ENCODE results near the gene CCDC88C. TPM values are rescaled to one million over a fixed set of nuclear protein-coding genes. Genes with fewer than 3 reads are reported as not detected.

Gene CCDC88C
- total RNA-seq, 1 experiment from 2014 or later: 64.8 TPM

DNA sequence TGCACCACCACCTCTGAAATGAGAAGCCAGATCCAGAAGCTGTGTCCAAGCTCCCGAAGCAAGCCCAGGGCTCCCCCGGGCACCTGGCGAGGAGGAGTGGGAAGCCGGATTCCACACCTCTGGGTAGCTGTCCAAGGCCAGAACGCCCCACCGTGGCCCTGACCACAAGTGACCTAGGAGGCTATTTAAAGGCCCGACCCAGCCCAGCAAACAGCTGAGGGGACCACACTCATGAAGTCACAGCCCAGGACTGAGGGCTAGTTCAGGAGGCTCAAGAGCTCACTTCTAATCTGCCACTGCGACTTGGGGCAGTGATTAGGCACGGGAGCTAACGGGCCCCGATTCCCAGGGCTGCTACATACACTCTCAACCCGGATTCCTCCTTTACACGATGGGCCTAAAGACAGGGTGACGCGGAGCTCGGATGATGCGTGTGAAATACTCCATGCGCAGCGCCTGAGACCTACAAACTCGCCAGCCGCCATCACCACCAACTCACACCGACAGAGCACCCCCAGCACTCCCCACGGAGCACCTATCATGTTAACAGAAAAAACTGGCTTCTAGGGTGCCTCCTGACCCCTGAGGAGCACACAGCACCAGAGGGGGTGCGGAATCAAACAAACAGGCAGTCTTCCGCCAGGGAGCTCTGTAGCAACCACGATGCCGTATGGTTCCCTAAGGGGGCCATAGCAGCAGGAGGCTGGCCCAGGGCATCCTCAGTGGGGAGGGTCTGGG lies 89.1 kb downstream of the CCDC88C start (continued):
- TF ChIP-seq, protein P1, sequence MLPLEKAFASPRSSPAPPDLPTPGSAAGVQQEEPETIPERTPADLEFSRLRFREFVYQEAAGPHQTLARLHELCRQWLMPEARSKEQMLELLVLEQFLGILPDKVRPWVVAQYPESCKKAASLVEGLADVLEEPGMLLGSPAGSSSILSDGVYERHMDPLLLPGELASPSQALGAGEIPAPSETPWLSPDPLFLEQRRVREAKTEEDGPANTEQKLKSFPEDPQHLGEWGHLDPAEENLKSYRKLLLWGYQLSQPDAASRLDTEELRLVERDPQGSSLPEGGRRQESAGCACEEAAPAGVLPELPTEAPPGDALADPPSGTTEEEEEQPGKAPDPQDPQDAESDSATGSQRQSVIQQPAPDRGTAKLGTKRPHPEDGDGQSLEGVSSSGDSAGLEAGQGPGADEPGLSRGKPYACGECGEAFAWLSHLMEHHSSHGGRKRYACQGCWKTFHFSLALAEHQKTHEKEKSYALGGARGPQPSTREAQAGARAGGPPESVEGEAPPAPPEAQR (CRISPR knock-in tag; IDR thresholded peaks at IDR 0.05): no peak
- TF ChIP-seq, protein P2, sequence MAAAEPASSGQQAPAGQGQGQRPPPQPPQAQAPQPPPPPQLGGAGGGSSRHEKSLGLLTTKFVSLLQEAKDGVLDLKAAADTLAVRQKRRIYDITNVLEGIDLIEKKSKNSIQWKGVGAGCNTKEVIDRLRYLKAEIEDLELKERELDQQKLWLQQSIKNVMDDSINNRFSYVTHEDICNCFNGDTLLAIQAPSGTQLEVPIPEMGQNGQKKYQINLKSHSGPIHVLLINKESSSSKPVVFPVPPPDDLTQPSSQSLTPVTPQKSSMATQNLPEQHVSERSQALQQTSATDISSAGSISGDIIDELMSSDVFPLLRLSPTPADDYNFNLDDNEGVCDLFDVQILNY (CRISPR knock-in tag; IDR thresholded peaks at IDR 0.05): no peak
- TF ChIP-seq, protein P3, sequence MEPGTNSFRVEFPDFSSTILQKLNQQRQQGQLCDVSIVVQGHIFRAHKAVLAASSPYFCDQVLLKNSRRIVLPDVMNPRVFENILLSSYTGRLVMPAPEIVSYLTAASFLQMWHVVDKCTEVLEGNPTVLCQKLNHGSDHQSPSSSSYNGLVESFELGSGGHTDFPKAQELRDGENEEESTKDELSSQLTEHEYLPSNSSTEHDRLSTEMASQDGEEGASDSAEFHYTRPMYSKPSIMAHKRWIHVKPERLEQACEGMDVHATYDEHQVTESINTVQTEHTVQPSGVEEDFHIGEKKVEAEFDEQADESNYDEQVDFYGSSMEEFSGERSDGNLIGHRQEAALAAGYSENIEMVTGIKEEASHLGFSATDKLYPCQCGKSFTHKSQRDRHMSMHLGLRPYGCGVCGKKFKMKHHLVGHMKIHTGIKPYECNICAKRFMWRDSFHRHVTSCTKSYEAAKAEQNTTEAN (CRISPR knock-in tag; IDR thresholded peaks at IDR 0.05): no peak
- TF ChIP-seq NFE2L1 (CRISPR knock-in tag; IDR thresholded peaks at IDR 0.05) (no peak), SOX15 (CRISPR knock-in tag; IDR thresholded peaks at IDR 0.05) (no peak), FOXP1 (CRISPR knock-in tag; IDR thresholded peaks at IDR 0.05; ENCODE audit: borderline replicate concordance) (no peak), ZNF671 (CRISPR knock-in tag; IDR thresholded peaks at IDR 0.05) (no peak), SMAD4 (CRISPR knock-in tag; IDR thresholded peaks at IDR 0.05) (no peak)
- TF ChIP-seq, protein P4, sequence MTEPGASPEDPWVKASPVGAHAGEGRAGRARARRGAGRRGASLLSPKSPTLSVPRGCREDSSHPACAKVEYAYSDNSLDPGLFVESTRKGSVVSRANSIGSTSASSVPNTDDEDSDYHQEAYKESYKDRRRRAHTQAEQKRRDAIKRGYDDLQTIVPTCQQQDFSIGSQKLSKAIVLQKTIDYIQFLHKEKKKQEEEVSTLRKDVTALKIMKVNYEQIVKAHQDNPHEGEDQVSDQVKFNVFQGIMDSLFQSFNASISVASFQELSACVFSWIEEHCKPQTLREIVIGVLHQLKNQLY (CRISPR knock-in tag; IDR thresholded peaks at IDR 0.05): no peak
- TF ChIP-seq, protein P5, sequence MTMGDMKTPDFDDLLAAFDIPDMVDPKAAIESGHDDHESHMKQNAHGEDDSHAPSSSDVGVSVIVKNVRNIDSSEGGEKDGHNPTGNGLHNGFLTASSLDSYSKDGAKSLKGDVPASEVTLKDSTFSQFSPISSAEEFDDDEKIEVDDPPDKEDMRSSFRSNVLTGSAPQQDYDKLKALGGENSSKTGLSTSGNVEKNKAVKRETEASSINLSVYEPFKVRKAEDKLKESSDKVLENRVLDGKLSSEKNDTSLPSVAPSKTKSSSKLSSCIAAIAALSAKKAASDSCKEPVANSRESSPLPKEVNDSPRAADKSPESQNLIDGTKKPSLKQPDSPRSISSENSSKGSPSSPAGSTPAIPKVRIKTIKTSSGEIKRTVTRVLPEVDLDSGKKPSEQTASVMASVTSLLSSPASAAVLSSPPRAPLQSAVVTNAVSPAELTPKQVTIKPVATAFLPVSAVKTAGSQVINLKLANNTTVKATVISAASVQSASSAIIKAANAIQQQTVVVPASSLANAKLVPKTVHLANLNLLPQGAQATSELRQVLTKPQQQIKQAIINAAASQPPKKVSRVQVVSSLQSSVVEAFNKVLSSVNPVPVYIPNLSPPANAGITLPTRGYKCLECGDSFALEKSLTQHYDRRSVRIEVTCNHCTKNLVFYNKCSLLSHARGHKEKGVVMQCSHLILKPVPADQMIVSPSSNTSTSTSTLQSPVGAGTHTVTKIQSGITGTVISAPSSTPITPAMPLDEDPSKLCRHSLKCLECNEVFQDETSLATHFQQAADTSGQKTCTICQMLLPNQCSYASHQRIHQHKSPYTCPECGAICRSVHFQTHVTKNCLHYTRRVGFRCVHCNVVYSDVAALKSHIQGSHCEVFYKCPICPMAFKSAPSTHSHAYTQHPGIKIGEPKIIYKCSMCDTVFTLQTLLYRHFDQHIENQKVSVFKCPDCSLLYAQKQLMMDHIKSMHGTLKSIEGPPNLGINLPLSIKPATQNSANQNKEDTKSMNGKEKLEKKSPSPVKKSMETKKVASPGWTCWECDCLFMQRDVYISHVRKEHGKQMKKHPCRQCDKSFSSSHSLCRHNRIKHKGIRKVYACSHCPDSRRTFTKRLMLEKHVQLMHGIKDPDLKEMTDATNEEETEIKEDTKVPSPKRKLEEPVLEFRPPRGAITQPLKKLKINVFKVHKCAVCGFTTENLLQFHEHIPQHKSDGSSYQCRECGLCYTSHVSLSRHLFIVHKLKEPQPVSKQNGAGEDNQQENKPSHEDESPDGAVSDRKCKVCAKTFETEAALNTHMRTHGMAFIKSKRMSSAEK (CRISPR knock-in tag; IDR thresholded peaks at IDR 0.05; ENCODE audit: borderline replicate concordance): no peak

DNA sequence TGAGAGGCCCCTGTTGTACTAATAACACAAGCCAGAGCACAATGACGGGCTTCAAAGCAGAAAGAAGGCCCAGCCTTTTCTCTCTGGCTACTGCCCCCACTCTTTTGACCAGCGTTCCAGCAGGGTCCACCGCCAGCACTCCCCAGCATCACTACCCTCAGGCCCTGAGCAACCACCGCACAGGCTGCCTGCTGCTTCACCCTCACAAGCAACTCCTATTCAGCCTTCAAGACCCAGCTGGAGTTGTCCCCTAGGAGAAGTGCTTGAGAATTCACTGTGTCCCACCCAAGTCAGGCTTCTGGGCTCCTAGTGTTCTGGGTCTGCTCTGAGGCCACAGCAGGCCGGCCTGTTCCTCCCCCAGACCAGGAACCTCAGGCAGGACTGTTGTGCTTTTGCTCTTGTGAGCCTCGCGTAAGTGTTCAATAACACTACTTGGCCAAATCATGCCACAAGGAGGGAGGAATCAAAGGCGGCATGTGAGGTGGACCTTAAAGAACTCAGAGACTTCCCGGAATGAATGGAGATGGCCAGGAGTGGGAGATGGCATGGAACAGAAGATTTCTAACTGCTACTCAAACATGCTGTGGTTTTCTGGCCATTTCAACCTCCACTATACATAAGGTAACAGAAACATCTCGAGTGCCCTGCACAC lies 89.8 kb downstream of the CCDC88C start:
- DNase-seq (ENCODE audit: low spot score) (no peak), ATAC-seq (no peak)
- peak overlapping the region; percentile 75; the same call in 1 of the 2 replicates for H3K27ac Mint-ChIP-seq
- no peaks in the 10 kb centered on the region for H3K27me3 Mint-ChIP-seq (ENCODE audit: low read depth)
- H3K9me3 Mint-ChIP-seq: no peaks in the 10 kb centered on the region
- no peak overlapping the region for H3K4me3 Mint-ChIP-seq
- POLR2A ChIA-PET: no interaction called here
- TF ChIP-seq, protein P6, sequence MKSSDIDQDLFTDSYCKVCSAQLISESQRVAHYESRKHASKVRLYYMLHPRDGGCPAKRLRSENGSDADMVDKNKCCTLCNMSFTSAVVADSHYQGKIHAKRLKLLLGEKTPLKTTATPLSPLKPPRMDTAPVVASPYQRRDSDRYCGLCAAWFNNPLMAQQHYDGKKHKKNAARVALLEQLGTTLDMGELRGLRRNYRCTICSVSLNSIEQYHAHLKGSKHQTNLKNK (CRISPR knock-in tag; IDR thresholded peaks at IDR 0.05): no peak
- no peak for TF ChIP-seq NR1H2 (CRISPR knock-in tag; IDR thresholded peaks at IDR 0.05)
- TF ChIP-seq, protein P7, sequence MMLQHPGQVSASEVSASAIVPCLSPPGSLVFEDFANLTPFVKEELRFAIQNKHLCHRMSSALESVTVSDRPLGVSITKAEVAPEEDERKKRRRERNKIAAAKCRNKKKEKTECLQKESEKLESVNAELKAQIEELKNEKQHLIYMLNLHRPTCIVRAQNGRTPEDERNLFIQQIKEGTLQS (CRISPR knock-in tag; conservative IDR thresholded peaks at IDR 0.05): no peak
- TF ChIP-seq, protein P2 (CRISPR knock-in tag; IDR thresholded peaks at IDR 0.05): no peak
- CTCF ChIA-PET: interaction anchor here (1.2 to 3.4 kb wide), 2 partner anchors 27 to 91 kb away, joined by 4 to 12 read pairs; no protein-coding TSS in a partner anchor
- peaks cover 20% of the 10 kb centered on the region for H3K36me3 Mint-ChIP-seq
- peaks cover 9% of the 10 kb centered on the region for H3K4me1 Mint-ChIP-seq
